Kidney (tissue), 14 donors: Measurements from ENCODE around the gene GALNS. TPM values are rescaled to one million over a fixed set of nuclear protein-coding genes. Genes with fewer than 3 reads are reported as not detected.

Experiments used
- DNase-seq, 5 donors: peaks; one replicate each; pipeline ENCODE4 v3.0.0-alpha.2; 2013 to 2020
- FAIRE-seq: peaks from 2 replicates; lab custom pipeline; 2012; peaks lifted over from hg19 to GRCh38; lab: Jason Lieb, UNC
- H3K27ac ChIP-seq, 2 donors: one replicate each; pipeline ENCODE4 v1.7.0; 2013; ENCODE audit warnings: low read depth in 2 of 2, low read length in 2 of 2, inconsistent platforms in 1 of 2
- H3K27me3 ChIP-seq: one replicate; pipeline ENCODE4 v1.7.1; 2013; ENCODE audit warnings: low read length, inconsistent platforms; ENCODE audit not compliant: control insufficient read depth, insufficient read depth
- H3K36me3 ChIP-seq, 3 donors: one replicate each; pipeline versions ENCODE4 v1.7.0 to v1.7.1; 2013; ENCODE audit warnings: low read length in 3 of 3, control low read depth in 1 of 3, inconsistent platforms in 1 of 3; ENCODE audit not compliant: insufficient read depth in 3 of 3, control insufficient read depth in 2 of 3
- H3K4me1 ChIP-seq, 3 donors: one replicate each; pipeline versions ENCODE4 v1.7.0 to v1.7.1; 2013; ENCODE audit warnings: low read length in 3 of 3, inconsistent platforms in 1 of 3, low read depth in 1 of 3; ENCODE audit not compliant: control insufficient read depth in 2 of 3, insufficient read depth in 2 of 3
- H3K4me3 ChIP-seq, 3 donors: one replicate each; pipeline versions ENCODE4 v1.7.0 to v1.8.1; 2013; ENCODE audit warnings: low read length in 3 of 3, control low read depth in 1 of 3, inconsistent platforms in 1 of 3
- H3K9ac ChIP-seq, 3 donors: one replicate each; pipeline versions ENCODE4 v1.7.0 to v1.7.1; 2013; ENCODE audit warnings: low read length in 3 of 3, control low read depth in 1 of 3, inconsistent platforms in 1 of 3
- H3K9me3 ChIP-seq, 3 donors: one replicate each; pipeline versions ENCODE4 v1.7.0 to v1.7.1; 2013; ENCODE audit warnings: low read length in 3 of 3, control low read depth in 1 of 3, inconsistent platforms in 1 of 3; ENCODE audit not compliant: control insufficient read depth in 2 of 3, insufficient read depth in 1 of 3
- intact Hi-C: fragments of 100-400 bp; cut with DNase I; formaldehyde crosslinking; loops from one replicate; pipeline ENCODE4 v1.11.1; 2022
- polyA plus RNA-seq: library from polyadenylated mRNA; stranded (reverse); fragments of 350-450 nt; fragmentation: Illumina TruSeq; extraction: RNeasy Lipid Tissue Mini Kit (QIAGEN cat#74804); gene quantifications from one replicate; pipeline ENCODE4 v1.2.3, GENCODE V29; 2014; ENCODE audit warnings: low read depth, low replicate concordance; ENCODE audit not compliant: insufficient read depth
- total RNA-seq: library from RNA; stranded (reverse); fragmentation: NEBNext Ultra II Directional; extraction: Animal tissue kit (Norgen Biotek cat#: 25700); gene quantifications from one replicate; pipeline ENCODE4 v1.2.1, GENCODE V29; 2021
- TF ChIP-seq, protein P1 (sequence below): IDR thresholded peaks from 3 replicates; pipeline ENCODE4 v1.5.1; 2012; ENCODE audit warnings: mild to moderate bottlenecking, moderate library complexity, borderline replicate concordance; ENCODE audit not compliant: insufficient read depth; ENCODE audit errors: extremely low read depth
- donor health status: control.
- donor health status: control.
- donor health status: control.
- donor health status: control.
- donor health status: control.
- donor health status: DM: yes; HTN: yes; CAD: no.
- donor health status: Normal renal cell carcinoma (clear cell type).

The GALNS gene
- total and polyA plus RNA-seq, 2 donors from 2014 or later = 15.8 to 37.2 TPM

DNA sequence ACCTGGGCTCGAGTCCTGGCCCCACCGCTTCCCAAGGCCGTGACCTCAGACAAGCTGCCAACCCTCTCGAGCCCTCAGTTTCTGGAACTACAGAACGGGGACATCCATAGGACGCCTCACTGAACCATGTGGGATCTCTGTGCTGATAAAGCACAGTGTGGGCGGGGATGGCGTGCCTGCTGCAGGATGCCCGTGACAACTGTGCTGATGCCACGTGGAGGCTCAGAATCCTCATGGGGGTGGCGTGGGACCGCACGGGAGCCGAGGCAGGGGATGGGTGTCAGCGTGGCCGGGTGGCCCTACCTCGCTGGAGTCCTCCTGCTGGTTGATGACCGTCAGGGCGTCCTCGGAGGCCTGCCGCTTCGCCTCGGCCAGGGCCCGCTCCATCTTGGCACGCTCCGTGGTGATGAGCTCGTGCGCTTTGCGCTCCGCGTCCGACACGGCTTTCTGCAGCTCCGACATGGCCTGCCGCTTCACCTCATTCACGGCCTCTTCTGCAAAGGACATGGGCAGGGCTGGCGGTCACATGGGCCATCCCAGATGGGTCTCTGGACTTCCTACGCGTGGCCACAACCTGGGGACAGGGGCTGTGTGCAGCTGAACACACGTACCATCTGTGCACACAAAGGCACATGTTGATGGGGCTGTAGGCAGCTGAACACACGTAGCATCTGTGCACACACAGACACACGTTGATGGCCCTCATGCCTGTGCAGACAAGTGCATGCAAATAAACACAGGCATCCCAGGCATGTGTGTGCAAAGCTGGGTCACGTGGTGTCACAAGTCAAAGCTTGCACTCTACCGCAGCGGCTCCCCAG lies 22.4 kb upstream of the GALNS start:
- Histone ChIP-seq H3K9me3 (no peaks in the 10 kb centered on the region), H3K27me3 (no peaks in the 10 kb centered on the region), H3K4me3 (no peak overlapping the region), H3K9ac (no peak overlapping the region), H3K36me3 (no peaks in the 10 kb centered on the region), H3K4me1 (peaks cover 0 to 2% (median 0%) of the 10 kb centered on the region in 3 donors), H3K27ac (no peak overlapping the region)
- FAIRE-seq (no peak), DNase-seq (no peak)
- intact Hi-C loops = no loop called here
- TF ChIP-seq, protein P1, sequence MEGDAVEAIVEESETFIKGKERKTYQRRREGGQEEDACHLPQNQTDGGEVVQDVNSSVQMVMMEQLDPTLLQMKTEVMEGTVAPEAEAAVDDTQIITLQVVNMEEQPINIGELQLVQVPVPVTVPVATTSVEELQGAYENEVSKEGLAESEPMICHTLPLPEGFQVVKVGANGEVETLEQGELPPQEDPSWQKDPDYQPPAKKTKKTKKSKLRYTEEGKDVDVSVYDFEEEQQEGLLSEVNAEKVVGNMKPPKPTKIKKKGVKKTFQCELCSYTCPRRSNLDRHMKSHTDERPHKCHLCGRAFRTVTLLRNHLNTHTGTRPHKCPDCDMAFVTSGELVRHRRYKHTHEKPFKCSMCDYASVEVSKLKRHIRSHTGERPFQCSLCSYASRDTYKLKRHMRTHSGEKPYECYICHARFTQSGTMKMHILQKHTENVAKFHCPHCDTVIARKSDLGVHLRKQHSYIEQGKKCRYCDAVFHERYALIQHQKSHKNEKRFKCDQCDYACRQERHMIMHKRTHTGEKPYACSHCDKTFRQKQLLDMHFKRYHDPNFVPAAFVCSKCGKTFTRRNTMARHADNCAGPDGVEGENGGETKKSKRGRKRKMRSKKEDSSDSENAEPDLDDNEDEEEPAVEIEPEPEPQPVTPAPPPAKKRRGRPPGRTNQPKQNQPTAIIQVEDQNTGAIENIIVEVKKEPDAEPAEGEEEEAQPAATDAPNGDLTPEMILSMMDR = no peak

- Histone ChIP-seq H3K9me3 (no peaks in the 10 kb centered on the region), H3K4me3 (no peak overlapping the region), H3K9ac (no peak overlapping the region), H3K36me3 (no peaks in the 10 kb centered on the region), H3K27ac (no peak overlapping the region), H3K4me1 (peaks cover 0 to 2% (median 0%) of the 10 kb centered on the region in 3 donors), H3K27me3 (no peaks in the 10 kb centered on the region)
- DNase-seq (no peak), FAIRE-seq (no peak)
- intact Hi-C loops = no loop called here
- TF ChIP-seq, protein P1 = no peak
Measured at GRCh38 chr16:88878356-88878755, 21.6 kb upstream of the GALNS start.

GRCh38 chr16:88877564-88878289 lies 21.0 kb upstream of the GALNS start:
- TF ChIP-seq, protein P1 = no peak
- no peak overlapping the region for H3K27ac ChIP-seq
- no peak for DNase-seq
- intact Hi-C loops = no loop called here
- H3K9me3 ChIP-seq = no peaks in the 10 kb centered on the region
- no peaks in the 10 kb centered on the region for H3K36me3 ChIP-seq
- H3K27me3 ChIP-seq = no peaks in the 10 kb centered on the region
- no peak overlapping the region for H3K9ac ChIP-seq
- H3K4me1 ChIP-seq = peaks cover 0 to 2% (median 0%) of the 10 kb centered on the region in 3 donors
- H3K4me3 ChIP-seq = no peak overlapping the region
- no peak for FAIRE-seq
